ENCODE data around the gene REV3L.
"Not testable (repeated sequence)": the region's sequence is repeated elsewhere in the genome, so short reads cannot be mapped to it uniquely, and the experiment has no call there.

REV3L gene

GRCh38 chr6:111367393-111368088 lies 115.5 kb downstream of the REV3L start:
- DNase-seq (ENCODE audit: low spot score): no peak

- no peak for DNase-seq (ENCODE audit: low spot score)
Measured at GRCh38 chr6:111361648-111362047, 121.4 kb downstream of the REV3L start.

GRCh38 chr6:111358454-111358853 lies 124.6 kb downstream of the REV3L start:
- no peak for DNase-seq (ENCODE audit: low spot score)

GRCh38 chr6:111357705-111358104 lies 125.3 kb downstream of the REV3L start:
- DNase-seq (ENCODE audit: low spot score): no peak

- DNase-seq (ENCODE audit: low spot score): no peak
Measured at GRCh38 chr6:111356551-111356950, 126.5 kb downstream of the REV3L start.

- no peak for DNase-seq (ENCODE audit: low spot score)
Measured at GRCh38 chr6:111354758-111355555, 128.1 kb downstream of the REV3L start.

- DNase-seq (ENCODE audit: low spot score): no peak
Measured at GRCh38 chr6:111353912-111354462, 129.0 kb downstream of the REV3L start.

- DNase-seq (ENCODE audit: low spot score): no peak
Measured at GRCh38 chr6:111347589-111347988, 135.4 kb downstream of the REV3L start.

- no peak for DNase-seq (ENCODE audit: low spot score)
Measured at GRCh38 chr6:111342913-111343312, 140.1 kb downstream of the REV3L start.

GRCh38 chr6:111339294-111339693 lies 143.7 kb downstream of the REV3L start:
- DNase-seq (ENCODE audit: low spot score): no peak

- DNase-seq (ENCODE audit: low spot score): no peak
Measured at GRCh38 chr6:111338843-111339242, 144.2 kb downstream of the REV3L start.

GRCh38 chr6:111337829-111338236 lies 145.2 kb downstream of the REV3L start:
- DNase-seq (ENCODE audit: low spot score): no peak

GRCh38 chr6:111329882-111330633 lies 153.0 kb downstream of the REV3L start:
- no peak for DNase-seq (ENCODE audit: low spot score)

- DNase-seq (ENCODE audit: low spot score): no peak
Measured at GRCh38 chr6:111326563-111326962, 156.5 kb downstream of the REV3L start.

- no peak for DNase-seq (ENCODE audit: low spot score)
Measured at GRCh38 chr6:111322145-111322544, 160.9 kb downstream of the REV3L start.

GRCh38 chr6:111307950-111308349 lies 175.1 kb downstream of the REV3L start:
- not testable (repeated sequence) for DNase-seq (ENCODE audit: low spot score)

- no peak for DNase-seq (ENCODE audit: low spot score)
Measured at GRCh38 chr6:111307275-111307858, 175.7 kb downstream of the REV3L start.

- no peak for DNase-seq (ENCODE audit: low spot score)
Measured at GRCh38 chr6:111306104-111306888, 176.7 kb downstream of the REV3L start.

GRCh38 chr6:111301946-111302345 lies 181.1 kb downstream of the REV3L start:
- DNase-seq (ENCODE audit: low spot score): no peak

- DNase-seq (ENCODE audit: low spot score): not testable (repeated sequence)
Measured at GRCh38 chr6:111300938-111301800, 181.8 kb downstream of the REV3L start.
